ENCODE data around the gene GPR35.

GPR35 gene
- 10.6 to 18.7 (median 15.0) reads per million in 3 donors for total RNA-seq

GRCh38 chr2:240624950-240625621 is at the start of gene GPR35:
Gene GPR35 (plus strand): TSS chr2:240625480. CDS start chr2:240629953, 4,473 bp downstream.
- H3K27me3 ChIP-seq (replicated peaks; ENCODE audit: control insufficient read depth, insufficient read depth, low read length, poor library complexity, severe bottlenecking) = no peaks in the 10 kb centered on the region
- peaks cover 74% of the 10 kb centered on the region for H3K4me1 ChIP-seq (ENCODE audit: control insufficient read depth, insufficient read depth, low read length, poor library complexity, severe bottlenecking)
- H3K36me3 ChIP-seq (ENCODE audit: control insufficient read depth, insufficient read depth, low read length) = no peaks in the 10 kb centered on the region
- H3K27ac ChIP-seq (ENCODE audit: insufficient read depth, low read length, poor library complexity, severe bottlenecking) = peak within 1 kb of the TSS; percentile 88
- DNase-seq = peak; percentile 73 to 91 (median 86)
- H3K4me3 ChIP-seq (ENCODE audit: insufficient read depth, low read depth, low read length, poor library complexity, severe bottlenecking) = no peak within 1 kb of the TSS
- H3K9me3 ChIP-seq (ENCODE audit: control insufficient read depth, low read length) = no peaks in the 10 kb centered on the region

- peaks cover 25% of the 10 kb centered on the region for H3K4me1 ChIP-seq (ENCODE audit: control insufficient read depth, insufficient read depth, low read length, poor library complexity, severe bottlenecking)
- no peak for DNase-seq
- H3K36me3 ChIP-seq (ENCODE audit: control insufficient read depth, insufficient read depth, low read length) = peaks cover 75% of the 10 kb centered on the region
- no peak overlapping the region for H3K27ac ChIP-seq (ENCODE audit: insufficient read depth, low read length, poor library complexity, severe bottlenecking)
- H3K9me3 ChIP-seq (ENCODE audit: control insufficient read depth, low read length) = no peaks in the 10 kb centered on the region
- no peaks in the 10 kb centered on the region for H3K27me3 ChIP-seq (replicated peaks; ENCODE audit: control insufficient read depth, insufficient read depth, low read length, poor library complexity, severe bottlenecking)
- H3K4me3 ChIP-seq (ENCODE audit: insufficient read depth, low read depth, low read length, poor library complexity, severe bottlenecking) = no peak overlapping the region
Observed at GRCh38 chr2:240576036-240576435, 49.2 kb upstream of the GPR35 start.

- Histone ChIP-seq H3K27ac (ENCODE audit: insufficient read depth, low read length, poor library complexity, severe bottlenecking) (no peak overlapping the region), H3K9me3 (ENCODE audit: control insufficient read depth, low read length) (no peaks in the 10 kb centered on the region), H3K36me3 (ENCODE audit: control insufficient read depth, insufficient read depth, low read length) (peaks cover 71% of the 10 kb centered on the region), H3K4me3 (ENCODE audit: insufficient read depth, low read depth, low read length, poor library complexity, severe bottlenecking) (no peak overlapping the region), H3K27me3 (replicated peaks; ENCODE audit: control insufficient read depth, insufficient read depth, low read length, poor library complexity, severe bottlenecking) (no peaks in the 10 kb centered on the region), H3K4me1 (ENCODE audit: control insufficient read depth, insufficient read depth, low read length, poor library complexity, severe bottlenecking) (peaks cover 20% of the 10 kb centered on the region)
- DNase-seq = no peak
Observed at GRCh38 chr2:240576436-240577205, 48.7 kb upstream of the GPR35 start.

GRCh38 chr2:240577281-240578109 is 47.8 kb upstream of the GPR35 start:
- H3K27me3 ChIP-seq (replicated peaks; ENCODE audit: control insufficient read depth, insufficient read depth, low read length, poor library complexity, severe bottlenecking) = no peaks in the 10 kb centered on the region
- peaks cover 18% of the 10 kb centered on the region for H3K4me1 ChIP-seq (ENCODE audit: control insufficient read depth, insufficient read depth, low read length, poor library complexity, severe bottlenecking)
- no peak overlapping the region for H3K4me3 ChIP-seq (ENCODE audit: insufficient read depth, low read depth, low read length, poor library complexity, severe bottlenecking)
- DNase-seq = no peak
- H3K36me3 ChIP-seq (ENCODE audit: control insufficient read depth, insufficient read depth, low read length) = peaks cover 63% of the 10 kb centered on the region
- H3K27ac ChIP-seq (ENCODE audit: insufficient read depth, low read length, poor library complexity, severe bottlenecking) = no peak overlapping the region
- H3K9me3 ChIP-seq (ENCODE audit: control insufficient read depth, low read length) = no peaks in the 10 kb centered on the region

DNA sequence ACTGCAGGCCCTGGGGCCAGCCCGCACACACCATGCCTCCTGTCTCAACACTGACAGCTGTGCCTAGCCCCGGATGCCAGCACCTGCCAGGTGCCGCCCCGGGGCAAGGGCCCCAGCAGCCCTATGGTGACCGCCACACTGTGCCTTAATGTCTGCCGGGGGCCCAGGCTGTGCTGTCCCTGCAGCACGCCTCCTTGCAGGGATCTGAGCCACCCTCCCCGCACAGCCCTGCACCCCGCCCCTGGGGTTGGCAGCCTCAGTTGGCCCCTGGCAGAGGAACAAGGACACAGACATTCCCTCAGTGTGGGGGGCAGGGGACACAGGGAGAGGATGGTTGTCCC is 47.2 kb upstream of the GPR35 start:
- Histone ChIP-seq H3K4me1 (ENCODE audit: control insufficient read depth, insufficient read depth, low read length, poor library complexity, severe bottlenecking) (peaks cover 18% of the 10 kb centered on the region), H3K9me3 (ENCODE audit: control insufficient read depth, low read length) (no peaks in the 10 kb centered on the region), H3K27ac (ENCODE audit: insufficient read depth, low read length, poor library complexity, severe bottlenecking) (no peak overlapping the region), H3K27me3 (replicated peaks; ENCODE audit: control insufficient read depth, insufficient read depth, low read length, poor library complexity, severe bottlenecking) (no peaks in the 10 kb centered on the region), H3K36me3 (ENCODE audit: control insufficient read depth, insufficient read depth, low read length) (peaks cover 57% of the 10 kb centered on the region), H3K4me3 (ENCODE audit: insufficient read depth, low read depth, low read length, poor library complexity, severe bottlenecking) (no peak overlapping the region)
- DNase-seq = no peak

GRCh38 chr2:240578488-240578887 is 46.8 kb upstream of the GPR35 start:
- Histone ChIP-seq H3K9me3 (ENCODE audit: control insufficient read depth, low read length) (no peaks in the 10 kb centered on the region), H3K4me3 (ENCODE audit: insufficient read depth, low read depth, low read length, poor library complexity, severe bottlenecking) (no peak overlapping the region), H3K4me1 (ENCODE audit: control insufficient read depth, insufficient read depth, low read length, poor library complexity, severe bottlenecking) (peaks cover 18% of the 10 kb centered on the region), H3K27ac (ENCODE audit: insufficient read depth, low read length, poor library complexity, severe bottlenecking) (no peak overlapping the region), H3K27me3 (replicated peaks; ENCODE audit: control insufficient read depth, insufficient read depth, low read length, poor library complexity, severe bottlenecking) (no peaks in the 10 kb centered on the region), H3K36me3 (ENCODE audit: control insufficient read depth, insufficient read depth, low read length) (peaks cover 53% of the 10 kb centered on the region)
- no peak for DNase-seq

- DNase-seq = no peak
- Histone ChIP-seq H3K4me3 (ENCODE audit: insufficient read depth, low read depth, low read length, poor library complexity, severe bottlenecking) (no peak overlapping the region), H3K27me3 (replicated peaks; ENCODE audit: control insufficient read depth, insufficient read depth, low read length, poor library complexity, severe bottlenecking) (no peaks in the 10 kb centered on the region), H3K27ac (ENCODE audit: insufficient read depth, low read length, poor library complexity, severe bottlenecking) (peak overlapping the region; percentile 18), H3K4me1 (ENCODE audit: control insufficient read depth, insufficient read depth, low read length, poor library complexity, severe bottlenecking) (peaks cover 18% of the 10 kb centered on the region), H3K36me3 (ENCODE audit: control insufficient read depth, insufficient read depth, low read length) (peaks cover 46% of the 10 kb centered on the region), H3K9me3 (ENCODE audit: control insufficient read depth, low read length) (no peaks in the 10 kb centered on the region)
Observed at GRCh38 chr2:240579071-240579762, 46.1 kb upstream of the GPR35 start.

- Histone ChIP-seq H3K27ac (ENCODE audit: insufficient read depth, low read length, poor library complexity, severe bottlenecking) (peak overlapping the region; percentile 18), H3K9me3 (ENCODE audit: control insufficient read depth, low read length) (no peaks in the 10 kb centered on the region), H3K4me1 (ENCODE audit: control insufficient read depth, insufficient read depth, low read length, poor library complexity, severe bottlenecking) (peaks cover 25% of the 10 kb centered on the region), H3K27me3 (replicated peaks; ENCODE audit: control insufficient read depth, insufficient read depth, low read length, poor library complexity, severe bottlenecking) (no peaks in the 10 kb centered on the region), H3K36me3 (ENCODE audit: control insufficient read depth, insufficient read depth, low read length) (peaks cover 38% of the 10 kb centered on the region), H3K4me3 (ENCODE audit: insufficient read depth, low read depth, low read length, poor library complexity, severe bottlenecking) (no peak overlapping the region)
- peak; percentile 71 to 75 (median 72) for DNase-seq
Observed at GRCh38 chr2:240579771-240580614, 45.3 kb upstream of the GPR35 start.

DNA sequence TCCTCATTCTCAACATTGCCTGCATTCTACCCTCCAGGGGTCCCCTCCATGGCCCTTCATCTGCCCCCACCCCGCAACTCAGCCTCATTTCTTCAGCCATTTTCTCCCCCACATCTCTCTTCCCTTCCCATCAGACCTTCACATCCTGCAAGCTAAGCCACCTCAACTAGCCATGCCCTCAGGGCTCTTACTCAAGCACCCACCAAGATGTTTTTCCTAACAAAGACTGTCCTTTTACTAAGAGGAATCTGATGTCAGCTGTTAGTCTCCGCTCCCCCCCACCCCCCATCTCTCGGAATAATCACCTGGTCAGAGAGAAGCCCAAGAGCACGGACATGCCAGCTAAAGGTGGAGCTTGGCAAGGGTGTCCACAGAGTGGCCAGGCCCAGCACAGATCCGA is 43.5 kb upstream of the GPR35 start:
- Histone ChIP-seq H3K9me3 (ENCODE audit: control insufficient read depth, low read length) (no peaks in the 10 kb centered on the region), H3K4me1 (ENCODE audit: control insufficient read depth, insufficient read depth, low read length, poor library complexity, severe bottlenecking) (peaks cover 32% of the 10 kb centered on the region), H3K4me3 (ENCODE audit: insufficient read depth, low read depth, low read length, poor library complexity, severe bottlenecking) (no peak overlapping the region), H3K27me3 (replicated peaks; ENCODE audit: control insufficient read depth, insufficient read depth, low read length, poor library complexity, severe bottlenecking) (no peaks in the 10 kb centered on the region), H3K36me3 (ENCODE audit: control insufficient read depth, insufficient read depth, low read length) (peaks cover 20% of the 10 kb centered on the region), H3K27ac (ENCODE audit: insufficient read depth, low read length, poor library complexity, severe bottlenecking) (no peak overlapping the region)
- no peak for DNase-seq
